CD4-positive, alpha-beta T cell treated with Interleukin-6 at 100 ng/mL for 8 hours (primary cell): ENCODE results near the gene CNTN1.
"Not testable (repeated sequence)": the region's sequence is repeated elsewhere in the genome, so short reads cannot be mapped to it uniquely, and the experiment has no call there.

Experiments
- DNase-seq: peaks from one replicate; pipeline ENCODE4 v3.0.0-alpha.2; 2020; ENCODE audit warnings: mixed read lengths, low spot score

The CNTN1 gene

GRCh38 chr12:41045509-41045908, 353.3 kb downstream of the CNTN1 start:
- DNase-seq: no peak

DNA sequence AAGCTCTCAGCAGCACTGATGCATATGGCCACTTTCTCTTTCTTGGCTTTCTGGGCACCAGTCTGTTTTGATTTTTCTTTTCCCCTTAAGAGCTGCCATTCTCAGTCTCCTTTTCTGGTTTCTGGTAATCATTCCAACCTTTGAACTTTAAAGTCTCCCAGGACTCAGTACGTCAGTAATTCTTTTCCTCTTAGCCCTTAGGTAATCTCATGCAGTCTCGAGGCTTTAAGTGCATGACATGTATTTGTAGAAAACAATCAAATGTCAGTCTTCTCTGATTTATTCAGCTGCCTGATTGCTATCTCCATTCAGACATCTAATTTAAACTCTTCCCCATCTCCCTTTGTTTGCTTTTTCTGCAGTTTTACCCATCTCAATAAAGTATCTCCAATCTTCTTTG, 356.8 kb downstream of the CNTN1 start:
- no peak for DNase-seq

- no peak for DNase-seq
These were observed 359.7 kb downstream of the CNTN1 start for GRCh38 chr12:41051954-41052353.

GRCh38 chr12:41052441-41052840, 360.2 kb downstream of the CNTN1 start:
- no peak for DNase-seq

DNA sequence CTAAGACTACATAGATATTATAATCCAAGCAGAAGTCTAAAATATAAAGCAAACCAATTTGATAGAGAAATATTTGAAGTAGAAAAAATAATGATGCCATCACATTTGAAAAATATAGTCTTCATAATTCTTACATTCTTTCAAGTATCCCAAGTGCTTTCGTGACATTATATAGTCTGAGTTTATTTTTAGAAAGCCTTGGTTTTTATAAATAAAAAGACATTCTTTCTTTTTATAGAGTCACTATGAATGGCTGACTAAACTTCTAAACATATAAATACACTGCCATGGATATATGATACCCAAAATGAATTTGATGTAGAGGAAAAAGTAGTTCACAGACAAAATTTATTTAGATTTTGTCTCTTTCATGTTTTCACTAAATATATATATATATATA, 360.8 kb downstream of the CNTN1 start:
- no peak for DNase-seq

DNA sequence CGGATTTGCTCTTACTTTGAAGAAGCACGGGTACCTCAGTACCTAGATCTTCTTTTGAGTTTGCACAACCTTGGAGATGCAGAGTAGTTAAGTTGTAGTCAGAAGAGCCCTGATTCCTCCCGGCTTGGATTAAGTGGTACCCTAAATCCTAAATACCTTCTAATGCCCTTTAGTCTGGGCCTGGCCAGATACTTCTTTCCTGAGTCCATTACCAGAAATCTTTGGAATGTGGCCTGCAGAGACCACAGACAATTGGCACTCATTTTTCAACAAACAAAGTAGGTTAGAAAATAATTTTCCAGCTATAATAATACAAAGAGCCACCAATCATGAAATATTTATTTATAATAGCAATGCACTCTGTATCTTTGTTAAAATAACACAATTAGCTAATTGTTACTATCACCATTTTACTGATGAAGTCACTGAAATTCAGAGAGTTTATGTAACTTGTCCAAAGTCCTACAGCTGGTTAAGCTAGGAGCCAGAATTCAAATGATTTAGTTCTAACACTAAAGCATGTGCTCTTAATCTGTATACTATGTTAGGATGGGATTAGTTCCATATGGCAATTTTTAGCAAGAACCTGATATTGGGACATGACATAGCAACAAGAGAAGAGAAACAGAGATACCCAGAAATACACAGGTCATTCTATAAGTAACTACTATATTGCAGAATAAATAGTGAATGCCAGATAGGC, 363.8 kb downstream of the CNTN1 start:
- no peak for DNase-seq

- DNase-seq: no peak
These were observed 366.0 kb downstream of the CNTN1 start for GRCh38 chr12:41058266-41058665.

- no peak for DNase-seq
These were observed 369.0 kb downstream of the CNTN1 start for GRCh38 chr12:41061192-41061591.

DNA sequence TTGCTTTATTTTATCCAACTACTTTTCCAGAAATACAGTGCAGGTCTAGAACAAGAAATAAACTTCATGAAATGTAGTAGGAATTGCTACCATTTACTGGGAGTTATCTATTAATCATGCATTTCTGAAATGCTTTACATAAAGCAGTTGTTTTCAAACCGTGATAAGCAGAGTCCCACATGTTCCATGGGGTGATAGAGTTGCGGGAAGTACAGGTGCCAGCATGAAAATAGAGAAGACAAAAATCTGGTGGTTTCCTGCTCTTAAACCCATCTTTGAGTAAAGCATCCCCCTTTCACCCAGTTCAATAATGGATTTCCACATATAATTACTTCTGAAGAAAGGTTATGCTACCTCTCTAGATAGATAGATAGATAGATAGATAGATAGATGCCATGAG, 372.2 kb downstream of the CNTN1 start:
- no peak for DNase-seq

DNA sequence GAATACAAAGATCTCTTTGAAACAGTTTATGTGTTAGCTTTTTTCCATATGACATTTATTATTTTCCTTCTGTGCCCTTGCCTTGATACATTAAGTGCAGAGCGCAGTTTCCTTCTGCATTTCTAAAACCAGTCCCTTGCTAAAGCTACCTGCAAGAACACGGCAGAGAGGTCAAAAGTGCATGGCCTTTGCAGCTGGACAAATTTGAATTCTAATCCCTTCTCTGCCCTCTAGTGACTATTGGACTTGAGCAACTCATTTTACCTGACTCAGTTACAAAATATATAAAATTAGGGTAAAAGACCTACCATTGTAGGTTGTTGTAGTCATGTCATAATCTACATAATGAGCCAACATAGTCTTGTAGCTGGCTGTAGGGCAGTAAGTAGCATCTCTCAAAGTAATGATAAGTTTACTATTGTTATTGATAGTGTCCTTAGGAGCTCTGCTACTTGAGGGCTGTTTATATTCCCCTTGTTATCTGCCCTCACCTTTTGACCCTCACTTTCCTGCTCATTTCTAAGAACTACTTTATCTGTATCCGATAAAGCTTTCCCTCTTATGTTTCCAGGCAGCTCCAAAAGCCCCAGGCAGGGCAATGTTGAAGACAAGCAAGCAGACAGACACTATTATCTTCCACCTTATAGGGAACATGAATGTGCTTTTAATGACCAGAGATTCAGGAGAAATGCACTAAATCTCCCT, 375.9 kb downstream of the CNTN1 start:
- DNase-seq: no peak

DNA sequence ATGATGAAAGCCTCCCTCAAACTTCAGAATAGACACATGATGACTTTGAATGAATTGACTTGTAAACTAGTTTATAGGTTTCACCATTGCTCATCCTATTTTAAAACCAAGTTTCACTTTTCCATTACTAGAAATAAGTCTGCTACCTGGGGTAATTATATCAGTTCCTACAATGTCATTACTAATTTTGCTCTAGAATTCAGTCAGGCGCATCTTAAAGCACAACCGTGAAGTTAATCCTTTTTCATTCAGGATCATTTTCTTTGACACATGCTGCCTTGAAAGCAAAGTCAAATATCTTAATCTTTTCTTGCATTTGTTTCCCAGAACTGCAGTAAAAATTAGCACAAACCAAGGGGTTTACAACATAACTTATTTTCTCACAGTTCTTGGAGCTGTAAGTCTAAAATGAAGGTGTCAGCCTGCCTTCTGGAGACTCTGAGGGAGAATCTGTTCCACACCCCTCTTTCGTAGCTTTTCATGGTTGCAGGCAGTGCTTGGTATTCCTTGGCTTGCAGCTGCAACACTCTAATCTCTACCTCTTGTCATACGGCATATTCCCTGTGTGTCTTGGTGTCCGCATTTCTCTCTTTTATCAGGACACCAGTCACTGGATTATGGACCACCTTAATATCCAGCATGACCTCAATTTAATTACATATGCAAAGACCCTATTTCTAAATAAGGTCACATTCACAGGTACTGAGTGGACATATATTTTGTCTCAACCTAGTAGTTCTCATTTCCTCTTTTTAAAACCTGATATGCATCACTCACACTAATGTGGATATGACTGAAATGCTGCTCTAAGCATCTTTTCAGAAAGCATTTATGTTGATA, 381.6 kb downstream of the CNTN1 start:
- no peak for DNase-seq

DNA sequence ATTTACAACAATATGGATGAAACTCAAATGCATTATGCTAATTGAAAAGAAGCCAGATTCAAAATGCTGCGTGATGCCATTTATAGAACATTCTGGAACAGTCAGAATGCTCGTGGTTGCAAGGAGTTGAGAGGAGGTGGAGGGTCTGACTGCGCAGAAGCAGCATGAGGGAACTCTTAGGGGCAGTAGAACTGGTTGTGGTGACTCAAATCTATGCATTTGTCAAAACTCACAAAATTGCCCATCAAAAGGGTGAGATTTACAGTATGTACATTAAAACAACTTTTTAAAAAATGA, 382.2 kb downstream of the CNTN1 start:
- DNase-seq: no peak

- DNase-seq: no peak
These were observed 383.9 kb downstream of the CNTN1 start for GRCh38 chr12:41076114-41076513.

DNA sequence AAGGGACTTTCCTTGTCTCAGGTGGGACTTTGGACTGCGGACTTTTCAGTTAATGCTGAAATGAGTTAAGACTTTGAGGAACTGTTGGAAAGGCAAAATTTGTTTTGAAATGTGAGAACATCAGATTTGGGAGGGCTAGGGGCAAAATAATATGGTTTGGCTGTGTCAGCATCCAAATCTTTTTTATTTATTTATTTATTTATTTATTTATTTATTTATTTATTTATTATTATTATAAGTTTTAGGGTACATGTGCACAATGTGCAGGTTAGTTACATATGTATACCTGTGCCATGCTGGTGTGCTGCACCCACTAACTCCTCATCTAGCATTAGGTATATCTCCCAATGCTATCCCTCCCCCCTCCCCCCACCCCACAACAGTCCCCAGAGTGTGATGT, 389.0 kb downstream of the CNTN1 start:
- DNase-seq: not testable (repeated sequence)

GRCh38 chr12:41089438-41089837, 397.2 kb downstream of the CNTN1 start:
- DNase-seq: no peak

DNA sequence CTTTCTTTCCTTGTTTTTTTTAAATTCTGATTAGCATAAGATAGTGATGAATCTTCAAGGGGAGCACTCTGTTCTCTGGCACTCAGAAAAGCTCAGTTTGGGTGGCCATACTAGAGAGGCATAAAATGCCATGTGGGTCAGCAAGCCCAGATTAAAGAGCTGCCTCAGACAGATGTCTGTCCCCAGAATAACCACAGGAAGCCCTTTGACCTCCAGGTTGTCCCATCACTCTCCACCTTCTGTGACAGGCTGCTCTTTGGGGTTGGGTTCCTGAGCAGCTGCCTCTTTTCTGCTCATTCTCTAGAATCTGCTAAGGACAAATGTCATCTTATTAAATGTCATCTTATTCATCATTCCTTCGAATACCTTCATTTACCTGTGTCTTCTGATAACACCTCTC, 399.9 kb downstream of the CNTN1 start:
- DNase-seq: no peak

DNA sequence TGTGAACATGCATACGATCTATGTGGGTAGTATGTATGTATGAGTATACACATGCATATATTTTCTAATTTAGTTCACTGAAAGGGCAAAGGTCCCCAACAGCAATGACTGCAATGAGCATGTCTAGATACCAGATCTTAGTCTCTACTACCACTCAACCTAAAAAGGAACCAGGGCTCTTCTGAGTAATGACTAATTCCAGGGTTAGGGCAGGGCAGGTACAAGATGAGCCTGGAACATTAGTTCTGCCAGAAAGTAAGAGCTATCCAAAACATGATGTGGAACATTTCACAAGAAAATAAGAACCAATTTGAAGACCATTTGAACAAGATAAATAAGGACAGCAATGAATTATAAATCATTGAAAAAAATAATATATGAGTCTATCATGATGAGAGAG, 404.6 kb downstream of the CNTN1 start:
- DNase-seq: no peak

- DNase-seq: no peak
These were observed 408.3 kb downstream of the CNTN1 start for GRCh38 chr12:41100572-41100971.

- DNase-seq: no peak
These were observed 409.6 kb downstream of the CNTN1 start for GRCh38 chr12:41101806-41102205.

GRCh38 chr12:41103614-41104013, 411.4 kb downstream of the CNTN1 start:
- DNase-seq: no peak

- no peak for DNase-seq
These were observed 414.1 kb downstream of the CNTN1 start for GRCh38 chr12:41106315-41106714.

DNA sequence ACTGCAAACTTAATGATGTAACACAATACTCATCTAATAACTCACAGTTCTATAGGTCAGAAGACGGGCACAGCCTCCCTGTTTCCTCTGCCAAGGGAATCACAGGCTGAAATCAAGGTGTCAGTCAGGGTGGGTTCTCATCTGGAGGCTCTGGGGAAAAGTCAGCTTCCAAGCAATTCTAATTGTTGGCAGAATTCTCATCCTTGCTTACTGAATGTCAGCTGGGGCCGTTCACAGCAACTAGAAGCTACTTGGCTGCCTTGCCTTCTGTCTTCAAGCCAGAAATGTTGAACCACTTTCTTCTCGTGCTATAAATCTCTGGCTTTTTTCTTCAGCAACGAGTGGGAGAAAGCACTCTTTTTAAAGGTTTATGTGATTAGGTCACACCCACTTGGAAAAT, 415.8 kb downstream of the CNTN1 start:
- no peak for DNase-seq

DNA sequence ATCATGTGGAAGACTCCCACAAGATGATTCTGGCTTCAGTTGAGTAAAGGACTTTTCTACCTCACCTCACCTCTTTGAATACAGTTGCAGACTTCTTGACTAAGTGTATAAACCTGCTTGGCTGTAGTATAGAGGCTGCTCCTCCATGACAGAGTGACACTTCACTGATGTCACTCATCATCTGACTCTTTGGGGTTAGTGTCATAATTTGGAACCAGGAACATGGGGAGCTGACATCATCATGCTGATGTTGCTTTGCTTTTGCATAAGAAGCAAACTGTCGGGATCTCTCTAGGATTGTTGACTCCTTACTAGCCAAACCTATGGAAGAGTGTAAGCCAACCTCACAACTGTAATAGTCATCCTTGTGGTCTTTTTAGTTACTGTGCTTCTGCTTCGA, 420.7 kb downstream of the CNTN1 start:
- no peak for DNase-seq
